Measurements from ENCODE around the gene NRL.

DNA sequence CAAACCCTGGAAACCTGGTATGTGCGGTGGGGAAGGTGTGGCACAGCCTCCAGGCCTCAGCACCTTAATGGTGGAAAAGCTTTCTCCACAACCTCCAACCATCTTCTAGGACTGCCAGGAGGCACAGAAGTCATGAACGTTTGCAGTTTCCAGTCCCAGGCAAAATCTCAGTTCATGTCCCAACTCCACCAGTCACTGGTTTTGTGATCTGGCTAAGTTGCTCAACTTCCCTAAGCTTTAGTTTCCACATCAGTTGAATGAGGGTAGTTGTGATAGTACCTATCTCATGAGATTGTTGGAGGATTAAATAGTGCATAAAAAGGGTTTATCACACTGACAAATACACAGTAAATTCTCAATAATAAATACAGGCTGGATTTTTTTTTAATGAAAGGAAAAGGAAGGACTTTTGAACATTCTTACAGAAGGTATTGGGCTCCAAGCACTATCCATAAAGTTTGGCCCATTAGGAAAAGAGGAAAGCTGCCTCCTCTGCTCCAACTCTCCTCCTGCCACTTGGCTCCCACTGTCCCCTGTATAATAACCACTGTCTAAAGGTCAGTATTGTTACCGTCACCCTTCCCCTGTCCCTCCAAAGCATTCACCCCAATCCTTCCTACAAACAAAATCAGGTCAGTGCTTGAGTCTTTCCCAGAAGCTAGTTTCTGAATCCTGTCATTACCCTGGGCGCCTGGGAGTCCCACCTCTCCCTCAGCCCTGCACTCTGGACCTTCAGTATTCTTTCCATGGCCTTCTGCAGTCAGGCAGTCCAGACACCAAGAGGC lies 14.4 kb downstream of the NRL start:
- TF ChIP-seq, protein P1, sequence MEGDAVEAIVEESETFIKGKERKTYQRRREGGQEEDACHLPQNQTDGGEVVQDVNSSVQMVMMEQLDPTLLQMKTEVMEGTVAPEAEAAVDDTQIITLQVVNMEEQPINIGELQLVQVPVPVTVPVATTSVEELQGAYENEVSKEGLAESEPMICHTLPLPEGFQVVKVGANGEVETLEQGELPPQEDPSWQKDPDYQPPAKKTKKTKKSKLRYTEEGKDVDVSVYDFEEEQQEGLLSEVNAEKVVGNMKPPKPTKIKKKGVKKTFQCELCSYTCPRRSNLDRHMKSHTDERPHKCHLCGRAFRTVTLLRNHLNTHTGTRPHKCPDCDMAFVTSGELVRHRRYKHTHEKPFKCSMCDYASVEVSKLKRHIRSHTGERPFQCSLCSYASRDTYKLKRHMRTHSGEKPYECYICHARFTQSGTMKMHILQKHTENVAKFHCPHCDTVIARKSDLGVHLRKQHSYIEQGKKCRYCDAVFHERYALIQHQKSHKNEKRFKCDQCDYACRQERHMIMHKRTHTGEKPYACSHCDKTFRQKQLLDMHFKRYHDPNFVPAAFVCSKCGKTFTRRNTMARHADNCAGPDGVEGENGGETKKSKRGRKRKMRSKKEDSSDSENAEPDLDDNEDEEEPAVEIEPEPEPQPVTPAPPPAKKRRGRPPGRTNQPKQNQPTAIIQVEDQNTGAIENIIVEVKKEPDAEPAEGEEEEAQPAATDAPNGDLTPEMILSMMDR (IDR thresholded peaks at IDR 0.05), result no peak
- no peak for TF ChIP-seq POLR2A (IDR thresholded peaks at IDR 0.05)
